T-helper 17 cell (primary cell): ENCODE measurements around the gene IFNA17. TPM values are rescaled to one million over a fixed set of nuclear protein-coding genes. Genes with fewer than 3 reads are reported as not detected.
"Not testable (repeated sequence)": the region's sequence is repeated elsewhere in the genome, so short reads cannot be mapped to it uniquely, and the experiment has no call there.

Source experiments
- ATAC-seq: fragments of 150-1000 bp; cut with Tn5 transposase; 2 replicates; pipeline ENCODE4 v1.10.0; 2021; ENCODE audit warnings: mild to moderate bottlenecking, moderate library complexity
- DNase-seq, 3 donors: peaks; one replicate each; pipeline versions ENCODE4 v3.0.0 to v3.0.0-alpha.2; 2020 to 2021
- H3K9me3 ChIP-seq: one replicate; pipeline ENCODE4 v1.7.0; 2013; ENCODE audit warnings: low read length, mild to moderate bottlenecking; ENCODE audit not compliant: control insufficient read depth, poor library complexity, severe bottlenecking
- H3K27ac Mint-ChIP-seq: one replicate; pipeline ENCODE4 v1.8.0; 2022; ENCODE audit warnings: mild to moderate bottlenecking, moderate library complexity, mixed read lengths
- H3K27me3 Mint-ChIP-seq: one replicate; pipeline ENCODE4 v1.8.0; 2022; ENCODE audit warnings: mixed read lengths
- H3K36me3 Mint-ChIP-seq: one replicate; pipeline ENCODE4 v1.8.0; 2022; ENCODE audit warnings: low read depth, mixed read lengths
- H3K4me1 Mint-ChIP-seq: one replicate; pipeline ENCODE4 v1.8.0; 2022; ENCODE audit warnings: mild to moderate bottlenecking, mixed read lengths
- H3K4me3 Mint-ChIP-seq: one replicate; pipeline ENCODE4 v1.8.0; 2022; ENCODE audit warnings: mild to moderate bottlenecking, moderate library complexity, mixed read lengths
- total RNA-seq, 4 donors: library from RNA in 2 of 4; stranded (reverse) in 2 of 4; gene quantifications; one replicate each; pipeline ENCODE4 v1.2.3 and lab custom pipeline; 2022 to 2026

Gene IFNA17
- total RNA-seq, 2 donors from 2014 or later: not detected

GRCh38 chr9:21187487-21187886, 40.5 kb downstream of the IFNA17 start, which contains the start of gene IFNA4:
IFNA4 (minus strand) TSS chr9:21187587; CDS start chr9:21187531, 56 bp downstream.
- not testable (repeated sequence) for H3K4me1 Mint-ChIP-seq, H3K4me3 Mint-ChIP-seq, H3K27me3 Mint-ChIP-seq, H3K9me3 ChIP-seq, H3K36me3 Mint-ChIP-seq, ATAC-seq, H3K27ac Mint-ChIP-seq, DNase-seq

DNA sequence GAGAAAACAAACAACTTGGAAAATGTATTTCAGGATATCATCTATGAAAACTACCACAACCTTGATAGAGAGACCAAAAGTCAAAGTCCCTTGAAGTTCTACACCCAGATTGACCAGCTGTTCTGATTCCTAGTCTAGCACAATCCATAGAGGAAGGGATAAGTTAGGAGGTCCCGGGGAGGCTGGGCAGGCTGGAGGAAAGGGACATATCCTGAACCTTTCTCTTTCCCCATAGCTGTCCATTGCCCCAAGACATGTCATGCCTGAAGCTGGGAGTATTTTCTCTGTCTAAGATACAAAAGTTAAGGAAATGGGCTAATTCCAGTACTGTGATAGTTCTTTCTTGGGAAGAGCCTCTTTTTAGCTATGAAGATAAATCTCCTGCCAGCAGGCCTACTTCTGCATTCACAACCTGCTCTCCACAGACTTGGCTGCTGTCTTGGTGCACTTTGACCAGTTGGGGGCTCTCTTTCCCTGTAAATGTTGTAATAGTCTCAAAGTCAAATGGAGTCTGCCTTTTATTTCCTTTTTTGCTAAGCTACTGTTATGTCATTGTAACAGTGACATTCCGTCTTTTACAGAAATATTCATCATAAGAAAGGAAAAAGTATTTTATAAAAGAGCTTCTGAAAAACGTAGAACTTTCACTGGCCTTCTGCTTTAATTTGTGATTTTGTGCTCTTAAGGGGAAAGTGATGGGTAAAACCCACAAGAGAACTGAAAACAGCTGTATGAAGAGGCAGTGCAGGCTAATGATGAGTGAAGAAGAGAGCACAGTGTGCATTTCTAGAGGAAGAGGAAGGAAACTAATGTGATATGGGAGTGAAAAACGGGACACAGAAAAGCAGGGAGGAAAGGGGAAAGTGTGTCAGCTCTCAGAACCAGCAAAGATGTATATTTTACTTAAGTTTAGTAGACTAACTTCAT, 44.9 kb downstream of the IFNA17 start:
- not testable (repeated sequence) for H3K4me3 Mint-ChIP-seq, H3K27me3 Mint-ChIP-seq, H3K36me3 Mint-ChIP-seq, DNase-seq, H3K9me3 ChIP-seq
- H3K4me1 Mint-ChIP-seq: peaks cover 11% of the 10 kb centered on the region
- peak overlapping the region; percentile 81 for H3K27ac Mint-ChIP-seq
- peak; percentile 87 for ATAC-seq

Other genes starting within 250 kb of the IFNA17 start
- 1 to 10 TPM; 8.7 to 9.8 TPM for gene HACD4, start 196.6 kb downstream of the IFNA17 start, total RNA-seq
- not detected for gene IFNB1, start 150.3 kb downstream of the IFNA17 start, total RNA-seq
- not detected for gene IFNW1, start 86.4 kb downstream of the IFNA17 start, total RNA-seq
- gene IFNA21, start 61.6 kb downstream of the IFNA17 start, total RNA-seq: not detected
- gene IFNA4, start 40.6 kb downstream of the IFNA17 start, total RNA-seq: not detected
- gene IFNA7, start 26.0 kb downstream of the IFNA17 start, total RNA-seq: not detected
- gene IFNA10, start 21.1 kb downstream of the IFNA17 start, total RNA-seq: not detected
- not detected for gene IFNA16, start 10.9 kb downstream of the IFNA17 start, total RNA-seq
- not detected for gene IFNA14, start 11.8 kb upstream of the IFNA17 start, total RNA-seq
- not detected for gene IFNA5, start 77.1 kb upstream of the IFNA17 start, total RNA-seq
- gene KLHL9, start 107.2 kb upstream of the IFNA17 start, total RNA-seq: 10 to 100 TPM; 13.7 to 16.2 TPM
- gene IFNA6, start 122.7 kb upstream of the IFNA17 start, total RNA-seq: not detected
- not detected for gene IFNA13, start 139.8 kb upstream of the IFNA17 start, total RNA-seq
- not detected for gene IFNA2, start 157.2 kb upstream of the IFNA17 start, total RNA-seq
- not detected for gene IFNA8, start 180.9 kb upstream of the IFNA17 start, total RNA-seq
- gene IFNA1, start 212.2 kb upstream of the IFNA17 start, total RNA-seq: not detected